Neural progenitor cell (in vitro differentiated cells): Measurements from ENCODE around the gene PTPRT. TPM values are rescaled to one million over a fixed set of nuclear protein-coding genes. Genes with fewer than 3 reads are reported as not detected.

ENCODE experiments used
- DNase-seq: peaks from one replicate; pipeline ENCODE4 v3.0.0-alpha.2; 2016; ENCODE audit warnings: low spot score
- H2AFZ ChIP-seq: fragments of 200-600 bp; sonication (generic); replicated peaks from 2 replicates; pipeline ENCODE4 v1.6.1; 2016; ENCODE audit warnings: antibody characterized with exemption
- H3F3A ChIP-seq: fragments of 200-600 bp; sonication (generic); 2 replicates; pipeline ENCODE4 v1.6.1; 2016; ENCODE audit warnings: antibody characterized with exemption, low read depth
- H3K27ac ChIP-seq: fragments of 200-600 bp; sonication (generic); 2 replicates; pipeline ENCODE4 v1.5.1; 2016; ENCODE audit warnings: mild to moderate bottlenecking
- H3K27me3 ChIP-seq: fragments of 200-600 bp; sonication (generic); 2 replicates; pipeline ENCODE4 v1.6.1; 2016; ENCODE audit warnings: mild to moderate bottlenecking, moderate library complexity
- H3K36me3 ChIP-seq: fragments of 200-600 bp; sonication (generic); 2 replicates; pipeline ENCODE4 v1.5.1; 2016
- H3K4me1 ChIP-seq: fragments of 200-600 bp; sonication (generic); 2 replicates; pipeline ENCODE4 v1.6.1; 2016; ENCODE audit warnings: mixed run types
- H3K4me2 ChIP-seq: fragments of 200-600 bp; sonication (generic); 2 replicates; pipeline ENCODE4 v1.6.1; 2016
- H3K4me3 ChIP-seq: fragments of 200-600 bp; sonication (generic); 2 replicates; pipeline ENCODE4 v1.5.1; 2016
- H3K79me2 ChIP-seq: fragments of 200-600 bp; sonication (generic); 2 replicates; pipeline ENCODE4 v1.6.1; 2016; ENCODE audit warnings: low read depth
- H3K9ac ChIP-seq: fragments of 200-600 bp; sonication (generic); 2 replicates; pipeline ENCODE4 v1.6.1; 2016
- H3K9me3 ChIP-seq: fragments of 200-600 bp; sonication (generic); 2 replicates; pipeline ENCODE4 v1.5.1; 2016; ENCODE audit warnings: low read depth
- H4K20me1 ChIP-seq: fragments of 200-600 bp; sonication (generic); 2 replicates; pipeline ENCODE4 v1.6.1; 2016; ENCODE audit warnings: low read depth
- H3K27ac Mint-ChIP-seq: 3 replicates; pipeline ENCODE4 v1.8.0; 2021; ENCODE audit warnings: mixed read lengths
- H3K27me3 Mint-ChIP-seq: 2 replicates; pipeline ENCODE4 v1.8.0; 2022; ENCODE audit warnings: low read depth, mild to moderate bottlenecking, inconsistent platforms, moderate library complexity, mixed read lengths; ENCODE audit not compliant: insufficient read depth
- H3K36me3 Mint-ChIP-seq: 3 replicates; pipeline ENCODE4 v1.8.0; 2021; ENCODE audit warnings: mixed read lengths
- H3K4me1 Mint-ChIP-seq: 3 replicates; pipeline ENCODE4 v1.8.0; 2021; ENCODE audit warnings: mixed read lengths
- H3K4me3 Mint-ChIP-seq: 3 replicates; pipeline ENCODE4 v1.8.0; 2021; ENCODE audit warnings: mild to moderate bottlenecking, moderate library complexity, mixed read lengths
- H3K9me3 Mint-ChIP-seq: 3 replicates; pipeline ENCODE4 v1.8.0; 2020; ENCODE audit warnings: mixed read lengths
- EZH2 ChIP-seq: fragments of 200-600 bp; sonication (generic); IDR thresholded peaks from 2 replicates; pipeline ENCODE4 v1.6.1; 2017; ENCODE audit warnings: antibody characterized with exemption, mild to moderate bottlenecking, moderate library complexity
- EZH2phosphoT487 ChIP-seq: fragments of 200-600 bp; sonication (generic); IDR thresholded peaks from 2 replicates; pipeline ENCODE4 v1.6.1; 2017; ENCODE audit warnings: antibody characterized with exemption
- total RNA-seq: library from RNA; depleted of rRNA; stranded (reverse); fragments of >200 nt; gene quantifications from 2 replicates; pipeline ENCODE4 v1.2.3, GENCODE V29; 2015; ENCODE audit warnings: low replicate concordance
- TF ChIP-seq, protein P1 (sequence below): fragments of 200-600 bp; sonication (generic); IDR thresholded peaks from 2 replicates; pipeline ENCODE4 v1.5.1; 2017; ENCODE audit warnings: antibody characterized with exemption, mild to moderate bottlenecking

Gene PTPRT
- total RNA-seq, 1 donor from 2014 or later = 1.1 TPM

DNA sequence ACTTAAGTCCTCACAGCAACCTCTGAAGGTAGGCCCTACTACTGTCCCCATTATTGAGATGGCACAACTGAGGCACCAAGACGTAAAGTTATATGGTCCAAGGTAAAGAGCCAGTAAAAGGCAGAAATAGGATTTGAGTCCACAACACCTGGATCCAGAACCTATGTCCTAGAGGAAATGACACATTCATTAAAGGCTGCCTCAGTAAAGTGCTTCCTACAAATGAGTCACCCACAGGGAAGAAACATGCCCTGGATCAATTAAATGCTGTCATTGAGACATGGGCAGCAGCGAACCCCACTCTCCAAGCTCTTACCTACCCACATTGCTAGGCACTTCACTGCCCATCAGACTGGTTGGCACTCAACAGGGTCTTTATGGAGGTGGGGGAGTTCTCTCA, 600.9 kb downstream of the PTPRT start:
- TF ChIP-seq, protein P1, sequence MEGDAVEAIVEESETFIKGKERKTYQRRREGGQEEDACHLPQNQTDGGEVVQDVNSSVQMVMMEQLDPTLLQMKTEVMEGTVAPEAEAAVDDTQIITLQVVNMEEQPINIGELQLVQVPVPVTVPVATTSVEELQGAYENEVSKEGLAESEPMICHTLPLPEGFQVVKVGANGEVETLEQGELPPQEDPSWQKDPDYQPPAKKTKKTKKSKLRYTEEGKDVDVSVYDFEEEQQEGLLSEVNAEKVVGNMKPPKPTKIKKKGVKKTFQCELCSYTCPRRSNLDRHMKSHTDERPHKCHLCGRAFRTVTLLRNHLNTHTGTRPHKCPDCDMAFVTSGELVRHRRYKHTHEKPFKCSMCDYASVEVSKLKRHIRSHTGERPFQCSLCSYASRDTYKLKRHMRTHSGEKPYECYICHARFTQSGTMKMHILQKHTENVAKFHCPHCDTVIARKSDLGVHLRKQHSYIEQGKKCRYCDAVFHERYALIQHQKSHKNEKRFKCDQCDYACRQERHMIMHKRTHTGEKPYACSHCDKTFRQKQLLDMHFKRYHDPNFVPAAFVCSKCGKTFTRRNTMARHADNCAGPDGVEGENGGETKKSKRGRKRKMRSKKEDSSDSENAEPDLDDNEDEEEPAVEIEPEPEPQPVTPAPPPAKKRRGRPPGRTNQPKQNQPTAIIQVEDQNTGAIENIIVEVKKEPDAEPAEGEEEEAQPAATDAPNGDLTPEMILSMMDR = no peak
- Histone ChIP-seq H3K4me2 (no peak overlapping the region), H3K79me2 (no peaks in the 10 kb centered on the region), H3K4me1 (no peaks in the 10 kb centered on the region), H3K9me3 (no peaks in the 10 kb centered on the region), H2AFZ (no peak overlapping the region), H3F3A (no peaks in the 10 kb centered on the region), H3K27me3 (no peaks in the 10 kb centered on the region), H3K36me3 (no peaks in the 10 kb centered on the region), H4K20me1 (no peaks in the 10 kb centered on the region), H3K9ac (no peak overlapping the region), H3K27ac (no peak overlapping the region), H3K4me3 (no peak overlapping the region)
- no peaks in the 10 kb centered on the region for H3K36me3 Mint-ChIP-seq
- peaks cover 3% of the 10 kb centered on the region for H3K27me3 Mint-ChIP-seq
- H3K27ac Mint-ChIP-seq = no peak overlapping the region
- peaks cover 11% of the 10 kb centered on the region for H3K4me1 Mint-ChIP-seq
- H3K9me3 Mint-ChIP-seq = no peaks in the 10 kb centered on the region
- no peak for DNase-seq
- no peak overlapping the region for H3K4me3 Mint-ChIP-seq

DNA sequence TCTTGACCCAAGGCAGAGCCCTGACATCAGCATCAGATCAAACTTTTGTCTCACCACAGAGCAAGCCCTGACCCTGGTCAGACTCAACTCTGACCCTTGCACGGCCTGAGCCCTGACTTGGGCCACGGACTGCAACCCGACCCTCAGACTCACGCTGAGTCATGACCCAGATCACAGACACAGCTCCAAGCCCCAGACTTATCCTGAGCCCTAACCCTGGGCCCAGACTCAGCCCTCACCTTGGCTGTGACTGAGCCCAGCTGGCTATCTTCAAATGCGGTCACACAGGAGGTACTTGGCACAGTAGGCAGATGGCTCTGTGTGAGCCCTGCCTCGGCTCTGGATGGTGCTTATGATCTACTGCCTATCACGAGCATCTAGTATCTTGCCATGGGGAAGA, 602.3 kb downstream of the PTPRT start:
- Histone ChIP-seq H3K27ac (no peak overlapping the region), H3K4me2 (no peak overlapping the region), H3K79me2 (no peaks in the 10 kb centered on the region), H4K20me1 (no peaks in the 10 kb centered on the region), H3K4me3 (no peak overlapping the region), H3F3A (no peaks in the 10 kb centered on the region), H3K36me3 (no peaks in the 10 kb centered on the region), H3K9ac (no peak overlapping the region), H3K4me1 (no peaks in the 10 kb centered on the region), H3K9me3 (no peaks in the 10 kb centered on the region), H3K27me3 (no peaks in the 10 kb centered on the region), H2AFZ (no peak overlapping the region)
- Mint-ChIP-seq H3K4me3 (no peak overlapping the region), H3K36me3 (no peaks in the 10 kb centered on the region), H3K4me1 (peaks cover 13% of the 10 kb centered on the region), H3K9me3 (no peaks in the 10 kb centered on the region), H3K27me3 (peaks cover 6% of the 10 kb centered on the region), H3K27ac (no peak overlapping the region)
- TF ChIP-seq EZH2 = no peak
- TF ChIP-seq EZH2phosphoT487 = no peak
- TF ChIP-seq, protein P1 = no peak
- no peak for DNase-seq

DNA sequence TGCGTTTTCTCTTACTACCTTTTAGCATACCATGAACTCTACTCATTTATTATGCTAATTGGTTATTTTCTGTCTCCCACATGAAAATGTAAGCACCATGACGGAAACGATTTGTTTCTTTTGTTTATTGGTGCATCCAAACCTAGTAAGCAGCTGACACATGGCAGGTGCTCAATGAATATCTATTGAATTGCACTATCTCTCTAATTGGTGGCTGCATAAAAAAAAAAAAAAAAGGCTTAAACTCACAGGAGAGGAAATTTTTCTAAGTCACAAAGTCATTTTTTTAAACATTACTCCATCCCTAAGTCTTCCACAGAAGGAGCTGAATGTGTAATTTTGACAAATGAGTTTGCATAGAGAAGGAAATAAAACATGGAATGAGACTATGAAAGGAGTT, 608.4 kb downstream of the PTPRT start:
- Mint-ChIP-seq H3K4me3 (no peak overlapping the region), H3K9me3 (peaks cover 4% of the 10 kb centered on the region), H3K4me1 (peaks cover 15% of the 10 kb centered on the region), H3K36me3 (no peaks in the 10 kb centered on the region), H3K27ac (no peak overlapping the region), H3K27me3 (peaks cover 6% of the 10 kb centered on the region)
- no peak overlapping the region for H3K27ac ChIP-seq
- no peaks in the 10 kb centered on the region for H4K20me1 ChIP-seq
- H2AFZ ChIP-seq = no peak overlapping the region
- no peaks in the 10 kb centered on the region for H3K9me3 ChIP-seq
- no peaks in the 10 kb centered on the region for H3F3A ChIP-seq
- no peak overlapping the region for H3K4me2 ChIP-seq
- DNase-seq = no peak
- no peak overlapping the region for H3K4me3 ChIP-seq
- no peaks in the 10 kb centered on the region for H3K27me3 ChIP-seq
- no peaks in the 10 kb centered on the region for H3K36me3 ChIP-seq
- no peaks in the 10 kb centered on the region for H3K4me1 ChIP-seq
- no peaks in the 10 kb centered on the region for H3K79me2 ChIP-seq
- TF ChIP-seq, protein P1 = no peak
- TF ChIP-seq EZH2phosphoT487 (no peak), EZH2 (no peak)
- H3K9ac ChIP-seq = no peak overlapping the region

DNA sequence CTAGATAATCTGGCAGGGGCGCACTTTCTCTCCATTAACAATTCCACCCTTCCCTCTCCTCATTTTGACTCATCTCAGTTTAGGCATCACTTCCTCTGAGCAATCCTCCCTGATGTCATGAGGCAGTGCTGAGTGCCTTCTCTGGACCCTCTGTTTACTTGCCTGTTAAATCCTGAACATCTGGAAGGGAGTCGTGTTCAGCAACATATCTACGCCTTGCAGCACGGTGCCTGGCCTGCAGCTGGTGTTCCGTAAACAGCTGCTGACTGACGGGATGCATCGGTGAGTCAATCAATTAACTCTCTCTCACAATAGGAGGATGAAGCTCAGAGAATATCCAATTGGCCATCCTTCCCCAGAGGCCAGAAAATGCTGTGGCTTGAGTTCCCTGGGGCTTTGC, 613.5 kb downstream of the PTPRT start:
- Histone ChIP-seq H3K9me3 (no peaks in the 10 kb centered on the region), H3K27ac (no peak overlapping the region), H3K79me2 (no peaks in the 10 kb centered on the region), H2AFZ (peak overlapping the region; percentile 40), H3K27me3 (no peaks in the 10 kb centered on the region), H4K20me1 (no peaks in the 10 kb centered on the region), H3K4me1 (no peaks in the 10 kb centered on the region), H3K9ac (no peak overlapping the region), H3K4me2 (no peak overlapping the region), H3F3A (no peaks in the 10 kb centered on the region), H3K4me3 (no peak overlapping the region), H3K36me3 (no peaks in the 10 kb centered on the region)
- DNase-seq = peak; percentile 4
- Mint-ChIP-seq H3K36me3 (no peaks in the 10 kb centered on the region), H3K4me3 (no peak overlapping the region), H3K27ac (no peak overlapping the region), H3K9me3 (peaks cover 15% of the 10 kb centered on the region), H3K4me1 (no peaks in the 10 kb centered on the region), H3K27me3 (no peaks in the 10 kb centered on the region)
- TF ChIP-seq, protein P1 = no peak
- no peak for TF ChIP-seq EZH2phosphoT487
- TF ChIP-seq EZH2 = no peak
